ENCODE measurements around the gene FBXL20. TPM values are rescaled to one million over a fixed set of nuclear protein-coding genes. Genes with fewer than 3 reads are reported as not detected.

The FBXL20 gene
- total and polyA plus RNA-seq, 2 donors (not counting 1 experiment from before 2014, with no cell fraction given) = 7.6 to 14.5 TPM

DNA sequence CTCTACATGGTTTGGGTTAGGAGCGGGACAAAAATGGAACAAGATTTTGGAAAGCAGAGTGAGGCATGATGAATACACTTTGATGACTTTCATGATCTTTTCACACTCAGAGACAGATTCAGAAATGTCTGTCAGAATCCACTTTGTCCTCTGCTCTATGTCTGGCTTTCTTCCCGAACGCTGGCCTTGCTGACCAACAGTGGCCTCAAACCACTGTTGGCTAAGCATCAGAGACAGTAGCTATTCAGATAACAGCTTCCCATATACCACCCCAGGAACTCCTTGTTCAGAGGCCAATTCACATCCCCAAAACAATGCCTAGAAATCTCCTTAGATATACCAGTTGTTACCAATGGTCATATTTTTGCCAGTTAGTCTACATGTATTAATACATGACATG lies 40.9 kb downstream of the FBXL20 start:
- Histone ChIP-seq H3K9ac (ENCODE audit: insufficient read depth, low read length) (no peak overlapping the region), H3K4me2 (ENCODE audit: extremely low read depth, insufficient read depth, low read length) (no peak overlapping the region), H3K27me3 (ENCODE audit: control insufficient read depth, insufficient read depth, low read length) (no peaks in the 10 kb centered on the region), H3K27ac (ENCODE audit: insufficient read depth, low read length) (no peak overlapping the region), H3K4me1 (ENCODE audit: control insufficient read depth, extremely low read depth, insufficient read depth, low read length) (peaks cover 5% of the 10 kb centered on the region), H3K79me2 (ENCODE audit: control insufficient read depth, insufficient read depth, low read length) (no peaks in the 10 kb centered on the region), H3K36me3 (ENCODE audit: control insufficient read depth, insufficient read depth, low read length) (no peaks in the 10 kb centered on the region), H4K20me1 (ENCODE audit: control insufficient read depth, extremely low read depth, insufficient read depth, low read length) (no peaks in the 10 kb centered on the region), H3K9me3 (ENCODE audit: control insufficient read depth, insufficient read depth, low read depth, low read length) (no peaks in the 10 kb centered on the region), H2AFZ (ENCODE audit: low read length) (no peak overlapping the region), H3K4me3 (replicated peaks in 1 of 4; ENCODE audit: control extremely low read depth in 1 of 4, insufficient read depth in 1 of 4, low read depth in 3 of 4, low read length in 4 of 4) (no peak overlapping the region)
- no peak for TF ChIP-seq CTCF (conservative IDR thresholded peaks at IDR 0.05 in 1 of 2, IDR thresholded peaks at IDR 0.05 in 1 of 2; ENCODE audit: low read depth in 1 of 2, low read length in 2 of 2)
- TF ChIP-seq EZH2 (IDR thresholded peaks at IDR 0.05; ENCODE audit: low read length, missing control alignments) = no peak
- DNase-seq (ENCODE audit: low read depth in 2 of 2) = no peak

DNA sequence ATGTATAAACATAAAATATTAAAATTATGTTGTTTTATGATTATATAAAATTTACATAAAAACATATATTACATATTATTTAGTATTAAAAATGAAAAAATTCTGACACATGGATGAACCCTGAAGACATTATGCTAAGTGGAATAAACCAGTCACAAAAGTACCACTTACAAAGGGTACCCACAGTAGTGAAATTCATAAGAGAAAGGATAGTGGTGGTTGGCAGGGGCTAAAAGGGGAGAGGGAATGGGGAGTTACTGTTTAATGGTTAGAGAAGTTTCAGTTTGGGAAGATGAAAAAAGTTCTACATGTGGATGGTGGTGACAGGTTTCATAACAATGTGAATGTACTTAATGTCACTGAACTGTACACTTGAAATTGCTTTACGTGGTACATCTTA lies 41.4 kb downstream of the FBXL20 start:
- Histone ChIP-seq H3K27me3 (ENCODE audit: control insufficient read depth, insufficient read depth, low read length) (no peaks in the 10 kb centered on the region), H4K20me1 (ENCODE audit: control insufficient read depth, extremely low read depth, insufficient read depth, low read length) (no peaks in the 10 kb centered on the region), H3K79me2 (ENCODE audit: control insufficient read depth, insufficient read depth, low read length) (no peaks in the 10 kb centered on the region), H3K27ac (ENCODE audit: insufficient read depth, low read length) (no peak overlapping the region), H3K9me3 (ENCODE audit: control insufficient read depth, insufficient read depth, low read depth, low read length) (no peaks in the 10 kb centered on the region), H3K9ac (ENCODE audit: insufficient read depth, low read length) (no peak overlapping the region), H2AFZ (ENCODE audit: low read length) (no peak overlapping the region), H3K36me3 (ENCODE audit: control insufficient read depth, insufficient read depth, low read length) (no peaks in the 10 kb centered on the region), H3K4me1 (ENCODE audit: control insufficient read depth, extremely low read depth, insufficient read depth, low read length) (peaks cover 5% of the 10 kb centered on the region), H3K4me2 (ENCODE audit: extremely low read depth, insufficient read depth, low read length) (no peak overlapping the region), H3K4me3 (replicated peaks in 1 of 4; ENCODE audit: control extremely low read depth in 1 of 4, insufficient read depth in 1 of 4, low read depth in 3 of 4, low read length in 4 of 4) (no peak overlapping the region)
- no peak for TF ChIP-seq CTCF (conservative IDR thresholded peaks at IDR 0.05 in 1 of 2, IDR thresholded peaks at IDR 0.05 in 1 of 2; ENCODE audit: low read depth in 1 of 2, low read length in 2 of 2)
- TF ChIP-seq EZH2 (IDR thresholded peaks at IDR 0.05; ENCODE audit: low read length, missing control alignments) = no peak
- no peak for DNase-seq (ENCODE audit: low read depth in 2 of 2)

DNA sequence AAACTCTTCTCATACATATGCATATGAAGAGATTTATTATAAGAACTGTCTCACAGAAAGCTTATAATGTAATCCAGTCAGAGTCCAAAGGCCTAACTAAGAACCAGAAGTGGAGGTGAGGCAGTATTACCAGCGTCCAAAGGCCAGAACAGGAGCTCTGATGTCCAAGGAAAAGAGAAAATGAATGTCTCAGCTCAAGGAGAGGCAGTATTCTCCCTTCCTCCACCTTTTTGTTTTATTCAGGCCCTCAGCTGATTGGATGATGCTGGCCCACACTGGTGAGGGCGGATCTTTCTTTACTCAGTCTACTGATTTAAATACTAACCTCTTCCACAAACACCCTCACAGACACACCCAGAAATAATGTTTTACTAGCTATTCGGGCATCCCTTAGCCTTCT lies 43.4 kb downstream of the FBXL20 start:
- TF ChIP-seq EZH2 (IDR thresholded peaks at IDR 0.05; ENCODE audit: low read length, missing control alignments) (no peak), CTCF (conservative IDR thresholded peaks at IDR 0.05 in 1 of 2, IDR thresholded peaks at IDR 0.05 in 1 of 2; ENCODE audit: low read depth in 1 of 2, low read length in 2 of 2) (no peak)

More for the DNA sequence above, 43.4 kb downstream of the FBXL20 start:
- Histone ChIP-seq H4K20me1 (ENCODE audit: control insufficient read depth, extremely low read depth, insufficient read depth, low read length) (no peaks in the 10 kb centered on the region), H3K27ac (ENCODE audit: insufficient read depth, low read length) (no peak overlapping the region), H3K9ac (ENCODE audit: insufficient read depth, low read length) (no peak overlapping the region), H3K9me3 (ENCODE audit: control insufficient read depth, insufficient read depth, low read depth, low read length) (no peaks in the 10 kb centered on the region), H3K79me2 (ENCODE audit: control insufficient read depth, insufficient read depth, low read length) (no peaks in the 10 kb centered on the region), H3K4me3 (replicated peaks in 1 of 4; ENCODE audit: control extremely low read depth in 1 of 4, insufficient read depth in 1 of 4, low read depth in 3 of 4, low read length in 4 of 4) (no peak overlapping the region), H3K27me3 (ENCODE audit: control insufficient read depth, insufficient read depth, low read length) (no peaks in the 10 kb centered on the region), H2AFZ (ENCODE audit: low read length) (no peak overlapping the region), H3K4me2 (ENCODE audit: extremely low read depth, insufficient read depth, low read length) (no peak overlapping the region), H3K36me3 (ENCODE audit: control insufficient read depth, insufficient read depth, low read length) (no peaks in the 10 kb centered on the region), H3K4me1 (ENCODE audit: control insufficient read depth, extremely low read depth, insufficient read depth, low read length) (no peaks in the 10 kb centered on the region)
- DNase-seq (ENCODE audit: low read depth in 2 of 2) = no peak

All from fibroblast of lung (primary cell).